Heart left ventricle (tissue), 16 donors: ENCODE measurements around the gene ASB2. TPM values are rescaled to one million over a fixed set of nuclear protein-coding genes. Genes with fewer than 3 reads are reported as not detected.
A peak's percentile ranks its signal among the peaks of the same experiment; 100 is the strongest.

Experiments
- ATAC-seq, 4 donors: fragments of 200-7000 bp; cut with Tn5 transposase; one replicate each; pipeline ENCODE4 v1.9.1; 2020 to 2022; ENCODE audit warnings: moderate library complexity in 4 of 4, mild to moderate bottlenecking in 3 of 4, moderate number of reproducible peaks in 1 of 4
- DNase-seq, 5 donors: peaks; one replicate each; pipeline ENCODE4 v3.0.0-alpha.2; 2020
- H3K27ac ChIP-seq, 12 donors: fragments of 200-600 bp; sonication (generic) in 4 of 12; one replicate each; pipeline versions ENCODE4 v1.5.0 to v1.8.0; 2016 to 2022; ENCODE audit warnings: mild to moderate bottlenecking in 2 of 12
- H3K27me3 ChIP-seq, 9 donors: fragments of 200-600 bp; sonication (generic) in 2 of 9; one replicate each; pipeline versions ENCODE4 v1.5.1 to v1.8.0; 2016 to 2022; ENCODE audit warnings: mild to moderate bottlenecking in 3 of 9
- H3K36me3 ChIP-seq, 9 donors: fragments of 200-600 bp; sonication (generic) in 2 of 9; one replicate each; pipeline versions ENCODE4 v1.5.0 to v1.8.0; 2018 to 2022; ENCODE audit warnings: mild to moderate bottlenecking in 2 of 9
- H3K4me1 ChIP-seq, 12 donors: fragments of 200-600 bp; sonication (generic) in 4 of 12; one replicate each; pipeline versions ENCODE4 v1.5.0 to v1.8.0; 2016 to 2022; ENCODE audit warnings: mild to moderate bottlenecking in 3 of 12
- H3K4me3 ChIP-seq, 12 donors: fragments of 200-600 bp; sonication (generic) in 4 of 12; one replicate each; pipeline versions ENCODE4 v1.5.0 to v1.8.0; 2017 to 2022; ENCODE audit warnings: mild to moderate bottlenecking in 9 of 12, moderate library complexity in 4 of 12
- H3K9me3 ChIP-seq, 12 donors: fragments of 200-600 bp; sonication (generic) in 4 of 12; one replicate each; pipeline versions ENCODE4 v1.5.0 to v1.8.0; 2016 to 2022; ENCODE audit warnings: mild to moderate bottlenecking in 1 of 12
- POLR2A ChIP-seq, 2 donors: fragments of 450-650 bp; IDR thresholded peaks; one replicate each; pipeline ENCODE4 v1.6.1; 2017; ENCODE audit warnings: antibody characterized with exemption in 2 of 2, mild to moderate bottlenecking in 2 of 2, moderate library complexity in 2 of 2
- WGBS, 4 donors: extraction: QIAGEN DNeasy Blood & Tissue Kit in 2 of 4; methylation state at CpG; one replicate each; pipeline versions ENCODE4 v1.1.5 to v1.1.7; 2013 to 2018; 5-methylcytosine and 5-hydroxymethylcytosine counted together
- intact Hi-C, 10 donors: fragments of 100-400 bp; cut with DNase I; formaldehyde crosslinking; loops; one replicate each; pipeline versions ENCODE4 v1.11.1 to v1.14.2; 2022
- polyA plus RNA-seq, 2 donors: library from polyadenylated mRNA; stranded (reverse); fragments of 200-250 nt; gene quantifications; one replicate each; pipeline ENCODE4 v1.2.3, GENCODE V29; 2013
- total RNA-seq, 9 donors: library from RNA; depleted of rRNA in 2 of 9; stranded (reverse); fragments of >200 nt in 2 of 9; fragmentation: NEBNext Ultra II Directional in 3 of 9; extraction: Animal tissue kit (Norgen Biotek cat#: 25700) in 3 of 9; gene quantifications; one replicate each; pipeline versions ENCODE4 v1.1.0 to v1.2.4, GENCODE V29; 2016 to 2023
- TF ChIP-seq, protein P1 (sequence below), 12 donors: fragments of 200-600 bp; sonication (generic) in 4 of 12; IDR thresholded peaks; one replicate each; pipeline versions ENCODE4 v1.5.0 to v1.8.0; 2018 to 2022; ENCODE audit warnings: antibody characterized with exemption in 12 of 12, mild to moderate bottlenecking in 5 of 12
- donor health status: ischemic (EF 13 %, LVEDD 7.1; RV severe dilation, severe dysfunction).
- donor health status: healthy with polysubstance abuse.
- donor health status: DM: no; HTN: yes; CAD: no.
- donor health status: DM: no; HTN: no; CAD: no.
- donor health status: ischemic (EF 25% LVEDD 6.9; RV normal size, moderate dysfunction).
- donor health status: ischemic (EF 25% LVEDD 5.7; RV mildly dilated, moderate dysfunction).
- donor health status: healthy.
- donor health status: DM: yes; HTN: yes; CAD: no.
- donor health status: ischemic (EF 35%, LVEDD 5.7; RV mildly dilated, moderate dysfunction).
- donor health status: nonischemic (EF 11% LVEDD 7.7; RV severe dilation, severe dysfunction).
- donor health status: DM: yes; HTN: yes; CAD: no.
- donor health status: PGD.
- donor health status: ischemic (EF 29% LVEDD 5.4; RV normal size, mild dysfunction).
- donor health status: nonischemic (EF 23%, LVEDD 6.1; RV moderate dilation, normal function).

The ASB2 gene
- total and polyA plus RNA-seq, 11 donors: 22.4 to 411 (median 166) TPM

DNA sequence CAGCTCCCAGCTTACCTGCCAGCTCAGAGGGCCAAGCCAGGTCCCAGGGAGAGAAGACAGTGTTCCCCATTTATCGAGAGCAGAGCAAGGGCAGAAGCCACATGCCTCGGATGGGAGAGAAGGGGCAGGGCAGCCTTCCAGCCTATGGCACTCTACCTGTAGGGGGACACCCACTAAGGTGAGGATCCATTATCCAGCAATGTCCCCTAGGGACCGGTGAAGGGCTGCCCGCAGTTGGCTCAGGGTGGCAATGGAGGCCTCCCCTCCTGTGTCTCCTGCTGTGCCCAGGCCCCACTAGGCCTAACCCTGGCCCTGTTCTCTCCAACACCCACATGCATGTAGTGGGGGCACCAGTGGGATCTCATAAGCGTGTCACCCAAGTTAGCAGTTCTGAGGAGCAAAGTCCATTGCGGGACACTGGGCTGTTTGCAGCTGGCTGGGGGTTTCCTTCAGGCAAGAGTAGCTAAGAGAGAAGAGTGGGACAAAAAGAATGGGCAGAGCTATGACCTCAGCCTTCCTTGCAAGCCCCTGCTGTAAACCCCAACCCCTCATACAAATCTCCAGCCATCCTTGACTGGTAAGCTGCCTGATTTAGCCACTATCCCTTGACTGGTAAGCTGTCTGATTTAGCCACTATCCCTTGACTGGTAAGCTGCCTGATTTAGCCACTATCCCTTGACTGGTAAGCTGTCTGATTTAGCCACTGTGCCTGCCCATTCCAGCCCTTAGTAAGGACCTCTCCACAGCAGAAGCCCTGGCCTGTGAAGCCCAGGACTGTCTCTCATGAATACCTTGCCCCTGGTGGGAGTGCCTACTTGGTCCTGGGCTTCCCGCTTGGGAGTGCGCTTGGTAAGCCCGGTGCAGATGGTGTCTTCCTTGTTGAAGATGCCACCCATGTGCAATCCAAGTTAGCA, 5.2 kb upstream of the ASB2 start:
- intact Hi-C loops: no loop called here
- no peak overlapping the region for H3K4me3 ChIP-seq
- ATAC-seq: peak; percentile 13 to 60 (median 34)

DNA sequence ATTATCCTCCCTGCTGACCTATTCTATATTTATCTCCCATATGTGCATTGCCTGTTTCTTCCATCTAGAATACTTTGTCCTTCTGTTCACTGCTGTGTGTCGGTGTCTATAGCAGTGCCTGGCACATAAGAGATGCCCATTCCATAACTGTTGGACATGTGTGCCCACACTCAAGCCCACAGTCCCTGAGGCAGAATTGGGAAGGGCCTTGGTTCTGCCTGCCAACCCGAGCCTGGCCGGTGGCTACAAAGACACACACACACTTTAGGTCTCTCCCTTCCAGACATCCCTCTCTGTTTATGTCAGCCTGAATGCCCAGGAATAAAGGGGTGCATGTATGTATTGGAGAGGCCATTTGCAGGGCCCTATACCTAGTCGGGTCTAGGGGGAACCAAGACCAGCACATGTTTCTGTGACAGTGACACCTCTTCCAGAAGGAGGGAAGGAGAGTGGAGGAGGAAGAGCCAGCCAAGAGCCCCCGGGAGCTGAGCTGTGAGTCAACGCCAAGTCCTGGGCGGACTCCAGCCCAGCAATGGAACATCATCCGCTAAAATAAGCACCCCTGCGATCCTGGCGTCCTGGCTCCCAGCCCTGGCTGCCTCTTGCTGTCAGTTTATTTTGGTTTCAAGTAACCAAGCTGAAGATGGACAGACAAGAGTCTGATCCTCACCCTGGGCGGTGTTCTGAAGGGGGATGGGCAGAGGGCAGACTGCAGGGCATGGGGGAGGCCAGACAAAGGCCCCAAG, 4.3 kb upstream of the ASB2 start:
- Histone ChIP-seq H3K4me1 (peaks cover 0 to 81% (median 37%) of the 10 kb centered on the region in 12 donors), H3K4me3 (no peak overlapping the region), H3K27ac (peak overlapping the region; percentile 82 to 97 (median 90)), H3K36me3 (no peaks in the 10 kb centered on the region), H3K27me3 (no peaks in the 10 kb centered on the region), H3K9me3 (no peaks in the 10 kb centered on the region)
- peak in 1 of 2 donors; percentile 14 for TF ChIP-seq POLR2A (IDR thresholded peaks at IDR 0.05)
- TF ChIP-seq, protein P1, sequence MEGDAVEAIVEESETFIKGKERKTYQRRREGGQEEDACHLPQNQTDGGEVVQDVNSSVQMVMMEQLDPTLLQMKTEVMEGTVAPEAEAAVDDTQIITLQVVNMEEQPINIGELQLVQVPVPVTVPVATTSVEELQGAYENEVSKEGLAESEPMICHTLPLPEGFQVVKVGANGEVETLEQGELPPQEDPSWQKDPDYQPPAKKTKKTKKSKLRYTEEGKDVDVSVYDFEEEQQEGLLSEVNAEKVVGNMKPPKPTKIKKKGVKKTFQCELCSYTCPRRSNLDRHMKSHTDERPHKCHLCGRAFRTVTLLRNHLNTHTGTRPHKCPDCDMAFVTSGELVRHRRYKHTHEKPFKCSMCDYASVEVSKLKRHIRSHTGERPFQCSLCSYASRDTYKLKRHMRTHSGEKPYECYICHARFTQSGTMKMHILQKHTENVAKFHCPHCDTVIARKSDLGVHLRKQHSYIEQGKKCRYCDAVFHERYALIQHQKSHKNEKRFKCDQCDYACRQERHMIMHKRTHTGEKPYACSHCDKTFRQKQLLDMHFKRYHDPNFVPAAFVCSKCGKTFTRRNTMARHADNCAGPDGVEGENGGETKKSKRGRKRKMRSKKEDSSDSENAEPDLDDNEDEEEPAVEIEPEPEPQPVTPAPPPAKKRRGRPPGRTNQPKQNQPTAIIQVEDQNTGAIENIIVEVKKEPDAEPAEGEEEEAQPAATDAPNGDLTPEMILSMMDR (IDR thresholded peaks at IDR 0.05): no peak
- peak; percentile 66 to 76 (median 70) for ATAC-seq
- intact Hi-C loops: no loop called here
- WGBS, 4 donors: 33 to 42% (median 38%) methylated on average over 10 to 11 of the region's 11 CpGs
- peak; percentile 85 to 92 (median 89) for DNase-seq

More for the DNA sequence above, 5.2 kb upstream of the ASB2 start:
- Histone ChIP-seq H3K9me3 (no peaks in the 10 kb centered on the region), H3K4me1 (peaks cover 0 to 85% (median 37%) of the 10 kb centered on the region in 12 donors), H3K27me3 (no peaks in the 10 kb centered on the region), H3K36me3 (no peaks in the 10 kb centered on the region), H3K27ac (peak overlapping the region; percentile 82 to 97 (median 90))
- DNase-seq: no peak
- WGBS, 4 donors: 80 to 82% (median 81%) methylated on average over 6 to 9 of the region's 9 CpGs
- TF ChIP-seq, protein P1 (IDR thresholded peaks at IDR 0.05): no peak
- TF ChIP-seq POLR2A (IDR thresholded peaks at IDR 0.05): no peak

DNA sequence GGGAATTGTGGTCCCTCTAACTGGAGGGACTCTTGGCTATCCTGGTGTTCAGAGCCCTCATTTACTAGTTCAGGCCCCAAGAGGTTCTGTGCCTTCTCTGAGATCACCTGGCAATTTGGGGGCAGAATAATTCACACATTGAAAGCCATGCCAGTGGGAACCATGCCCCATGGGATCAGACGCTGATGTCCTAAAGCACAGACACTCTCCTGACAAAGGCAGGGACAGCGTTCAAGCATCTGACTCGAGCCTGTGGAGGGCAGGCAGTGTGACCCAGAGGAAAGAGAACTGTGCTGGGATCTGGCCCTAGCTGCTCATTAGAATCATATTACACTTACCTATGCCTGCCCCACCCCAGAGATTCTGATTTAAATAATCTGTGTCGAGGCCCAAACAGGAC, 2.4 kb upstream of the ASB2 start:
- Histone ChIP-seq H3K36me3 (no peaks in the 10 kb centered on the region), H3K4me3 (no peak overlapping the region), H3K27ac (peak overlapping the region in 10 of 12 donors; percentile 50 to 97 (median 92)), H3K4me1 (peaks cover 0 to 79% (median 34%) of the 10 kb centered on the region in 12 donors), H3K27me3 (no peaks in the 10 kb centered on the region), H3K9me3 (no peaks in the 10 kb centered on the region)
- ATAC-seq (no peak), DNase-seq (no peak)
- WGBS, 4 donors: 17 to 47% (median 40%) methylated on average over 4 of the region's 4 CpGs
- intact Hi-C loops: no loop called here
- TF ChIP-seq POLR2A (IDR thresholded peaks at IDR 0.05): no peak
- TF ChIP-seq, protein P1 (IDR thresholded peaks at IDR 0.05): no peak
